Caco-2 (cell line): ENCODE measurements around the gene AFF1. TPM values are rescaled to one million over a fixed set of nuclear protein-coding genes. Genes with fewer than 3 reads are reported as not detected.

ENCODE experiments used
- BruUV-seq: library from RNA; stranded (reverse); fragments of 400-500 nt; replicated peaks from 2 replicates; lab custom pipeline; 2021; lab: Mats Ljungman, UMichigan
- CTCF ChIA-PET: fragments of 300-600 bp; sonication (Branson Sonifier 250); formaldehyde crosslinking; loops from one replicate; lab custom pipeline; 2022; ENCODE audit warnings: antibody characterized with exemption; lab: Charles Lee
- POLR2A ChIA-PET: fragments of 300-600 bp; sonication (Branson Sonifier 250); formaldehyde crosslinking; loops from one replicate; lab custom pipeline; 2022; ENCODE audit warnings: antibody characterized with exemption; lab: Charles Lee
- DNase-seq, 2 experiments: peaks; one replicate each; pipeline versions ENCODE4 v3.0.0 to v3.0.0-alpha.2; 2020 to 2022
- H3K27me3 ChIP-seq: replicated peaks from 2 replicates; pipeline ENCODE4 v1.6.0; 2011; ENCODE audit warnings: low read length; ENCODE audit not compliant: control insufficient read depth, insufficient read depth
- H3K36me3 ChIP-seq: 2 replicates; pipeline ENCODE4 v1.5.1; 2011; ENCODE audit warnings: low read length; ENCODE audit not compliant: control insufficient read depth, insufficient read depth
- H3K4me1 ChIP-seq: fragments of 250-450 bp; sonication (Bioruptor Pico); 2 replicates; pipeline ENCODE4 v1.5.1; 2020; ENCODE audit warnings: mild to moderate bottlenecking
- H3K4me3 ChIP-seq: 2 replicates; pipeline ENCODE4 v1.5.1; 2011; ENCODE audit warnings: low read depth, mild to moderate bottlenecking, control low read depth, low read length
- H3K9me3 ChIP-seq: fragments of 250-450 bp; sonication (Bioruptor Pico); 2 replicates; pipeline ENCODE4 v1.5.1; 2020; ENCODE audit warnings: mild to moderate bottlenecking, moderate library complexity
- H3K27ac Mint-ChIP-seq: one replicate; pipeline ENCODE4 v1.8.0; 2022; ENCODE audit warnings: mixed read lengths; ENCODE audit not compliant: unreplicated experiment
- H3K27me3 Mint-ChIP-seq: one replicate; pipeline ENCODE4 v1.8.0; 2022; ENCODE audit warnings: mixed read lengths; ENCODE audit not compliant: insufficient read depth, unreplicated experiment
- H3K36me3 Mint-ChIP-seq: one replicate; pipeline ENCODE4 v1.8.0; 2022; ENCODE audit warnings: mild to moderate bottlenecking, mixed read lengths; ENCODE audit not compliant: insufficient read depth, unreplicated experiment
- H3K4me1 Mint-ChIP-seq: one replicate; pipeline ENCODE4 v1.8.0; 2022; ENCODE audit warnings: low read depth, mixed read lengths; ENCODE audit not compliant: unreplicated experiment
- H3K4me3 Mint-ChIP-seq: one replicate; pipeline ENCODE4 v1.8.0; 2022; ENCODE audit warnings: mild to moderate bottlenecking, moderate library complexity, mixed read lengths; ENCODE audit not compliant: unreplicated experiment
- H3K9me3 Mint-ChIP-seq: one replicate; pipeline ENCODE4 v1.8.0; 2022; ENCODE audit warnings: mixed read lengths; ENCODE audit not compliant: unreplicated experiment
- intact Hi-C: fragments of 100-400 bp; cut with micrococcal nuclease; formaldehyde crosslinking; loops from one replicate; pipeline ENCODE4 v1.10.0; 2022; ENCODE audit not compliant: unreplicated experiment
- total RNA-seq: library from RNA; stranded (reverse); gene quantifications from 2 replicates; pipeline ENCODE4 v1.2.3, GENCODE V29; 2022
- TF ChIP-seq, protein P1 (sequence below), 2 experiments: fragments of 200-600 bp in 1 of 2; IDR thresholded peaks; 1 replicate in 1 of 2; 2 replicates in 1 of 2; pipeline versions ENCODE4 v1.5.1 to v1.8.0; 2011 to 2022; ENCODE audit warnings: antibody characterized with exemption in 1 of 2, control low read depth in 1 of 2, inconsistent platforms in 1 of 2, low read depth in 1 of 2, low read length in 1 of 2, mild to moderate bottlenecking in 1 of 2, moderate library complexity in 1 of 2; ENCODE audit not compliant: insufficient read depth in 1 of 2, severe bottlenecking in 1 of 2, unreplicated experiment in 1 of 2

AFF1 gene
- total RNA-seq, 1 experiment from 2014 or later, result 48.3 TPM

DNA sequence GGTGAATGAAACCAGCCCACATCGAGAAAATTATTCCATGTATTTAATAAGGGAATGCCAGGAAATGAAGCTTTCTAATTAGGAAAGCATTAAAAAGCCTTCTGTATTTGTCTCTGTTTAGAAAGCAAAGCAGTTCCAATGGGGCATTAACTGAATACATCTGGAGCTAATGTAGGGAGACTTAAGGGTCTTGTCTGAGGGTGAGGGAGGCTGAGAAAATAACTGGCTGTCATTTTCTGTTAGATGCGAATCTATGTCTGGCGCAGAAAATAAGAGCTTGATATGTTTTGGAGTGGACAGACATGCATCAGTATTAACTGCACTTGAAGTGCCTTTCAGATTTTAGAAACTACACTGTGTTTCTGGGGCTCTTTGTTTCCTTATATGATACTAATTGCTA, 174.3 kb downstream of the AFF1 start:
- Histone ChIP-seq H3K27me3 (no peaks in the 10 kb centered on the region), H3K4me1 (peaks cover 37% of the 10 kb centered on the region), H3K9me3 (no peaks in the 10 kb centered on the region), H3K36me3 (no peaks in the 10 kb centered on the region; the same call in none of the 2 replicates), H3K4me3 (no peak overlapping the region)
- H3K4me1 Mint-ChIP-seq, result peaks cover 19% of the 10 kb centered on the region
- H3K27me3 Mint-ChIP-seq, result no peaks in the 10 kb centered on the region
- no peak for DNase-seq
- no peak overlapping the region for H3K27ac Mint-ChIP-seq
- ChIA-PET CTCF (no interaction called here), POLR2A (no interaction called here)
- no peaks in the 10 kb centered on the region for H3K9me3 Mint-ChIP-seq
- TF ChIP-seq, protein P1, sequence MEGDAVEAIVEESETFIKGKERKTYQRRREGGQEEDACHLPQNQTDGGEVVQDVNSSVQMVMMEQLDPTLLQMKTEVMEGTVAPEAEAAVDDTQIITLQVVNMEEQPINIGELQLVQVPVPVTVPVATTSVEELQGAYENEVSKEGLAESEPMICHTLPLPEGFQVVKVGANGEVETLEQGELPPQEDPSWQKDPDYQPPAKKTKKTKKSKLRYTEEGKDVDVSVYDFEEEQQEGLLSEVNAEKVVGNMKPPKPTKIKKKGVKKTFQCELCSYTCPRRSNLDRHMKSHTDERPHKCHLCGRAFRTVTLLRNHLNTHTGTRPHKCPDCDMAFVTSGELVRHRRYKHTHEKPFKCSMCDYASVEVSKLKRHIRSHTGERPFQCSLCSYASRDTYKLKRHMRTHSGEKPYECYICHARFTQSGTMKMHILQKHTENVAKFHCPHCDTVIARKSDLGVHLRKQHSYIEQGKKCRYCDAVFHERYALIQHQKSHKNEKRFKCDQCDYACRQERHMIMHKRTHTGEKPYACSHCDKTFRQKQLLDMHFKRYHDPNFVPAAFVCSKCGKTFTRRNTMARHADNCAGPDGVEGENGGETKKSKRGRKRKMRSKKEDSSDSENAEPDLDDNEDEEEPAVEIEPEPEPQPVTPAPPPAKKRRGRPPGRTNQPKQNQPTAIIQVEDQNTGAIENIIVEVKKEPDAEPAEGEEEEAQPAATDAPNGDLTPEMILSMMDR (IDR thresholded peaks at IDR 0.05; ENCODE audit: insufficient read depth in 1 of 2, low read depth in 1 of 2, low read length in 1 of 2, severe bottlenecking in 1 of 2, unreplicated experiment in 1 of 2), result no peak
- H3K36me3 Mint-ChIP-seq, result peaks cover 33% of the 10 kb centered on the region
- intact Hi-C loops, result no loop called here
- no peak overlapping the region for H3K4me3 Mint-ChIP-seq
- no TSS peak for BruUV-seq

DNA sequence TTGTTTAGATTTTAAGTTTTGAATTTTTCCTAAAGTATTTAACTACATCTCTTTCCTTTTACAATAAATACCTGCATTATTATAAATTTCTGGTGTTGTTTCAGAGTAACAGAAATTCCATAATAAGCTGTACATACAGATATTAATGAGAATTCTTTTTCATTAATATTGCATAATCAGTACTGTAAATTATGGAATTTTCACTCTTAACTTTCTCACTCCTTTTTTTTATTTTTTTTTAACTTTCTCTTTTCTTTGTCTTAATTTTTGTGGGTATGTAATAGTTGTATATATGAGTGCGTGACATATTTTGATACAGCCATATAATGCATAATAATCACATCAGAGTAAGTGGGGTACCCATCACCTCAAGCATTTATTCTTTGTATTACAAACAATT, 175.1 kb downstream of the AFF1 start:
- POLR2A ChIA-PET, result no interaction called here
- Mint-ChIP-seq H3K9me3 (no peaks in the 10 kb centered on the region), H3K36me3 (peaks cover 36% of the 10 kb centered on the region), H3K4me3 (no peak overlapping the region), H3K4me1 (peaks cover 18% of the 10 kb centered on the region), H3K27me3 (no peaks in the 10 kb centered on the region), H3K27ac (no peak overlapping the region)
- Histone ChIP-seq H3K9me3 (no peaks in the 10 kb centered on the region), H3K27me3 (no peaks in the 10 kb centered on the region), H3K4me1 (peaks cover 29% of the 10 kb centered on the region), H3K36me3 (no peaks in the 10 kb centered on the region; the same call in none of the 2 replicates), H3K4me3 (no peak overlapping the region)
- BruUV-seq, result no TSS peak
- intact Hi-C loops, result no loop called here
- TF ChIP-seq, protein P1 (IDR thresholded peaks at IDR 0.05; ENCODE audit: insufficient read depth in 1 of 2, low read depth in 1 of 2, low read length in 1 of 2, severe bottlenecking in 1 of 2, unreplicated experiment in 1 of 2), result no peak
- CTCF ChIA-PET, result no interaction called here
- no peak for DNase-seq

DNA sequence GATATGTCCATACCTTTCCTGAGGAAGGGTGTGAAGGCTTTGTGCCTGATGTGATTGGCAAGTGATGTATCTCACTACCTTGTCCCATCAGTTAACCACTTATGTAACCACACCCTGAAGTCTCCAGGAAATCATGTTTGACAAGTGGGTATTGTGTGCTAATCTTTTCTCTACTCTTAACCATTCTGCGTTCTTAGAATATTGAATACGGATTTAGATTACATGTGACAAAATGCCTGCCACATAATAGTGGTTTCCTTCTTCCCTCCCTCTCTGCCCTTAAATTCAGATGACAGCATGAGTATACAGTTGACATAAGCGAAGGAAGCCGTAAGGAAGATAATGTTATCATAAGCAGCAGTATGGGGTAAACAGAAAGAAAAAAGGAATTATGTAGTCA, 177.3 kb downstream of the AFF1 start:
- H3K27ac Mint-ChIP-seq, result no peak overlapping the region
- H3K36me3 ChIP-seq, result peaks cover 2% of the 10 kb centered on the region
- H3K9me3 ChIP-seq, result no peaks in the 10 kb centered on the region
- H3K4me1 ChIP-seq, result peaks cover 27% of the 10 kb centered on the region
- DNase-seq, result no peak
- BruUV-seq, result no TSS peak
- no peaks in the 10 kb centered on the region for H3K27me3 Mint-ChIP-seq
- H3K27me3 ChIP-seq, result no peaks in the 10 kb centered on the region
- TF ChIP-seq, protein P1 (IDR thresholded peaks at IDR 0.05; ENCODE audit: insufficient read depth in 1 of 2, low read depth in 1 of 2, low read length in 1 of 2, severe bottlenecking in 1 of 2, unreplicated experiment in 1 of 2), result no peak
- no peak overlapping the region for H3K4me3 Mint-ChIP-seq
- ChIA-PET POLR2A (no interaction called here), CTCF (no interaction called here)
- no peaks in the 10 kb centered on the region for H3K9me3 Mint-ChIP-seq
- H3K4me3 ChIP-seq, result no peak overlapping the region
- peaks cover 16% of the 10 kb centered on the region for H3K4me1 Mint-ChIP-seq
- intact Hi-C loops, result no loop called here
- H3K36me3 Mint-ChIP-seq, result peaks cover 48% of the 10 kb centered on the region
